Measurements from ENCODE around the gene JAZF1. TPM values are rescaled to one million over a fixed set of nuclear protein-coding genes. Genes with fewer than 3 reads are reported as not detected.
A peak's percentile ranks its signal among the peaks of the same experiment; 100 is the strongest.

Gene JAZF1
- polyA plus RNA-seq, 1 experiment: 11.6 TPM

DNA sequence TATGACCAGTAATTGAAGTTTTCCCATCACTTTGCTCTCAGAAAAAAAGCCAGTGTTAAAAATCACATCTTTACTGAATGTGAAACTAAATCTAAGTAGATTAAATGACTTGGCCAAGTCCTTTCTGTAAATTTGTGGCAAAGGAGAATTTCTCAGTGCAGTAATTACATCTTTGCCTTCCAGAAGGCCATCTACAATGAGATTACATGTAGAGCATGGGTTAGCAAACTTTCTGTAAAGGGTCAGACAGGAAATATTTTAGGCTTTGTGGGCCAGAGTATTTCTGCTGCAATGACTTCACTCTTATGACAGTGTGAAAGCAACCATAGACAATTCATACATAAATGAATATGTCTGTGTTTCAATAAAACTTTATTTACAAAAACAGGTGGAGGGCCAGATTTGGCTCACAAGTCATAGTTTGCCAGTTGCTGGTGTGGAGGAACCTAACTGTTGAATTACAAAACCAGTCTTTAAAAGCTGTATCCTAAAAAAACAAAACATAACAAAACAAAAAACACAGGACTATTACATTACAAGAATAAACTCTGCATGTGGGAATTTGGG lies 249.6 kb downstream of the JAZF1 start:
- Histone ChIP-seq H3K27me3 (ENCODE audit: control insufficient read depth, insufficient read depth, low read length) (no peaks in the 10 kb centered on the region), H3K4me3 (ENCODE audit: low read depth, low read length) (no peak overlapping the region), H3K36me3 (ENCODE audit: control insufficient read depth, insufficient read depth, low read length) (no peaks in the 10 kb centered on the region)
- no peak for TF ChIP-seq CTCF (IDR thresholded peaks at IDR 0.05; ENCODE audit: insufficient read depth, low read depth, low read length)
- POLR2A ChIA-PET: no interaction called here
- no peak for DNase-seq (ENCODE audit: low read depth)
- CTCF ChIA-PET: no interaction called here

DNA sequence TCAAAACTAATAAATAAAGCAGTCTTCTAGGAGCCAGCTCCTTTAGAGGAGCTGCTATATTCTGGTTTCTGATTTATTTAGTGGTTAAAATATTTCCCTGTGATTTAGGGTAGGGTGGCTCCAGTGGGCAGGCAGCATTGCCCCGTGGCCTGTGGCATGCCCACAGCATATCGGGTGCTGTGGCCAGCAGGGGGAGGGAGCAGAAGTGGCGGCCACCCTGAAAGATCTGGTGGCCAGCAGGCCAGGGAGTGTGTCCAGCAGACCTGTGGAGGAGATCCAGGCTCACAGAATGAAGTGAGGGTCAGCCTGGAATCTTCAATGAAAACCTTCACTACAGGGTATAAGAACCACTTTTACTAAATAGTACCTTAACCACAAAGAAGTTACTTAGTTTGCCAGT lies 251.5 kb downstream of the JAZF1 start:
- Histone ChIP-seq H3K27me3 (ENCODE audit: control insufficient read depth, insufficient read depth, low read length) (no peaks in the 10 kb centered on the region), H3K4me3 (ENCODE audit: low read depth, low read length) (no peak overlapping the region), H3K36me3 (ENCODE audit: control insufficient read depth, insufficient read depth, low read length) (no peaks in the 10 kb centered on the region)
- ChIA-PET CTCF (interaction anchor here (1.4 kb wide), 1 partner anchor 164 kb away, joined by 3 read pairs; no protein-coding TSS in a partner anchor), POLR2A (no interaction called here)
- 0 out of 2 replicates have a peak, but pooled peaks have one; percentile 6 for TF ChIP-seq CTCF (IDR thresholded peaks at IDR 0.05; ENCODE audit: insufficient read depth, low read depth, low read length)
- no peak for DNase-seq (ENCODE audit: low read depth)

- Histone ChIP-seq H3K36me3 (ENCODE audit: control insufficient read depth, insufficient read depth, low read length) (no peaks in the 10 kb centered on the region), H3K27me3 (ENCODE audit: control insufficient read depth, insufficient read depth, low read length) (no peaks in the 10 kb centered on the region), H3K4me3 (ENCODE audit: low read depth, low read length) (no peak overlapping the region)
- DNase-seq (ENCODE audit: low read depth): no peak
- ChIA-PET CTCF (interaction anchor here (0.6 to 1.5 kb wide), 3 partner anchors 9 to 166 kb away, joined by 3 read pairs; no protein-coding TSS in a partner anchor), POLR2A (no interaction called here)
- no peak for TF ChIP-seq CTCF (IDR thresholded peaks at IDR 0.05; ENCODE audit: insufficient read depth, low read depth, low read length)
These were observed 252.6 kb downstream of the JAZF1 start for GRCh38 chr7:27928001-27928400.

DNA sequence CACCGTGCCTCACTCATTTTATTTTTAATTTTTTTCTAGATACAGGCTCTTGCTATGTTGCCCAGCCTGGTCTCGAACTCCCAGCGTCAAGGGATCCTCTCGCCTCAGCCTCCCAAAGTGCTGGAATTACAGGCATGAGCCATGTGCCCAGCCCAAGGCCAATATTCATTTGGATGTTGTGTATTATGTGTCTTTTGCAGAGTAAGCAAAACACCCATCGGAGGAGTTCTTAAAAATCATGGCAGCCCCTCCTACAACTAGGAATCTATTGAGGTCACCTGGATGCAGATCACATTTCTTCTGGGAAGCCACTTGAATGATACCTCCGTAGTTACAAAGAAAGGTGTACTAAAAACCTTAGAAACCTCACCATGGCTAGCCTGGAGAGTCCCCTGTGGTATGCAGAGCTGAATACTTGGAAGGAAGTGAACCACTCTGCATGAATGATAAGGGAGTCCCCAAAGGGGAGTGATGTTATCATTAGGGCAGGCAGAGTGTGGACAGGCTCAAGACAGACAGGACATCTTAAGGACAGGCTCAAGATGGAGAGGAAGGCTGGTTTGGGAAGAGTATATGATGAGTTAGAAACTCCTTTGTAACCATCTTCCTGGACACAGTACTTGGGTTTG lies 254.9 kb downstream of the JAZF1 start:
- POLR2A ChIA-PET: interaction anchor here (0.6 kb wide), 1 partner anchor 58 kb away, joined by 3 read pairs; no protein-coding TSS in a partner anchor
- H3K27me3 ChIP-seq (ENCODE audit: control insufficient read depth, insufficient read depth, low read length): no peaks in the 10 kb centered on the region
- CTCF ChIA-PET: interaction anchor here (1.0 to 1.3 kb wide), 2 partner anchors 715 to 765 kb away, joined by 3 to 4 read pairs; no protein-coding TSS in a partner anchor
- DNase-seq (ENCODE audit: low read depth): no peak
- no peak for TF ChIP-seq CTCF (IDR thresholded peaks at IDR 0.05; ENCODE audit: insufficient read depth, low read depth, low read length)
- H3K4me3 ChIP-seq (ENCODE audit: low read depth, low read length): no peak overlapping the region
- no peaks in the 10 kb centered on the region for H3K36me3 ChIP-seq (ENCODE audit: control insufficient read depth, insufficient read depth, low read length)

DNA sequence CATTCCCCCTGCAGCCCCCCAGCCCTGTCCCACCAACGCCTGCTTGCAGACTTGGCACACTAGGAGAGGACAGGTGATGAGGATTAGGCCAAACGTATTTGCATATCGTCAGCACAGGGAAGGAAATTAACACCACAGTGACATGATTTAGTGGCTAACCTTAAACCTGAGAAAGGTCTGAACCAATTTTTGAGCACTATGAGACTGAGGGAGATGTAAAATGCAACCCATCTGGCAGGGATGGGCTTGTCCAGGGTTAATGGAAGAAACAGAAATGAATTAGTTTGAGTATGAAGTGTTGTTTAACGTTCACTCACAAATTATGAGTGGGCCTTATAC lies 257.0 kb downstream of the JAZF1 start:
- no peak for TF ChIP-seq CTCF (IDR thresholded peaks at IDR 0.05; ENCODE audit: insufficient read depth, low read depth, low read length)
- Histone ChIP-seq H3K27me3 (ENCODE audit: control insufficient read depth, insufficient read depth, low read length) (no peaks in the 10 kb centered on the region), H3K4me3 (ENCODE audit: low read depth, low read length) (no peak overlapping the region), H3K36me3 (ENCODE audit: control insufficient read depth, insufficient read depth, low read length) (no peaks in the 10 kb centered on the region)
- POLR2A ChIA-PET: no interaction called here
- DNase-seq (ENCODE audit: low read depth): no peak
- CTCF ChIA-PET: interaction anchor here (1.1 to 1.4 kb wide), 4 partner anchors 13 to 97 kb away, joined by 3 to 5 read pairs (median 4); no protein-coding TSS in a partner anchor

Measured in BJ (cell line).